Activated CD4-positive, alpha-beta memory T cell treated with anti-CD3 and anti-CD28 coated beads, Interleukin-2, amount 10 ng/mL, durations not matched to agents 7 days and 5 days (primary cell): ENCODE results near the gene CENPM. TPM values are rescaled to one million over a fixed set of nuclear protein-coding genes. Genes with fewer than 3 reads are reported as not detected.
A peak's percentile ranks its signal among the peaks of the same experiment; 100 is the strongest.

Experiments
- CTCF ChIA-PET: fragments of 350-600 bp; sonication (Branson Sonifier 250); formaldehyde crosslinking; loops from one replicate; lab custom pipeline; 2021; ENCODE audit warnings: antibody characterized with exemption, inconsistent platforms; lab: Charles Lee
- POLR2A ChIA-PET: fragments of 350-600 bp; sonication (Branson Sonifier 250); formaldehyde crosslinking; loops from one replicate; lab custom pipeline; 2021; ENCODE audit warnings: antibody characterized with exemption; lab: Charles Lee
- DNase-seq: peaks from one replicate; pipeline ENCODE4 v3.0.0-alpha.2; 2020
- H3K27ac Mint-ChIP-seq: one replicate; pipeline ENCODE4 v1.8.0; 2021; ENCODE audit warnings: mild to moderate bottlenecking, mixed read lengths
- H3K27me3 Mint-ChIP-seq: one replicate; pipeline ENCODE4 v1.8.0; 2021; ENCODE audit warnings: mixed read lengths
- H3K36me3 Mint-ChIP-seq: one replicate; pipeline ENCODE4 v1.8.0; 2021; ENCODE audit warnings: low read depth, mixed read lengths
- H3K4me1 Mint-ChIP-seq: one replicate; pipeline ENCODE4 v1.8.0; 2021; ENCODE audit warnings: mixed read lengths
- H3K4me3 Mint-ChIP-seq: one replicate; pipeline ENCODE4 v1.8.0; 2021; ENCODE audit warnings: mild to moderate bottlenecking, mixed read lengths
- H3K9me3 Mint-ChIP-seq: one replicate; pipeline ENCODE4 v1.8.0; 2021; ENCODE audit warnings: mixed read lengths
- total RNA-seq, 2 experiments: library from RNA; stranded (reverse); gene quantifications; one replicate each; pipeline ENCODE4 v1.2.3, GENCODE V29; 2021

CENPM gene
- total RNA-seq, 2 experiments from 2014 or later = 71.8 to 81.2 TPM

- Mint-ChIP-seq H3K9me3 (no peaks in the 10 kb centered on the region), H3K4me3 (no peak overlapping the region), H3K36me3 (no peaks in the 10 kb centered on the region), H3K27ac (no peak overlapping the region), H3K4me1 (peaks cover 14% of the 10 kb centered on the region), H3K27me3 (peaks cover 28% of the 10 kb centered on the region)
- no peak for DNase-seq
- ChIA-PET CTCF (interaction anchor here (0.7 to 1.2 kb wide), 4 partner anchors 15 to 73 kb away, joined by 3 read pairs; no protein-coding TSS in a partner anchor), POLR2A (interaction anchor here (1.5 to 1.8 kb wide), 3 partner anchors 16 to 23 kb away, joined by 4 to 5 read pairs (median 5); partner anchors contain the start of gene CENPM)
These were observed 23.2 kb downstream of the CENPM start for GRCh38 chr22:41923595-41924276.

GRCh38 chr22:41922940-41923594 lies 23.9 kb downstream of the CENPM start:
- H3K36me3 Mint-ChIP-seq = no peaks in the 10 kb centered on the region
- no peak overlapping the region for H3K4me3 Mint-ChIP-seq
- POLR2A ChIA-PET = interaction anchor here (1.5 to 1.8 kb wide), 3 partner anchors 15 to 23 kb away, joined by 4 to 5 read pairs (median 5); partner anchors contain the start of gene CENPM
- DNase-seq = no peak
- CTCF ChIA-PET = interaction anchor here (0.7 to 1.1 kb wide), 3 partner anchors 14 to 21 kb away, joined by 3 read pairs; no protein-coding TSS in a partner anchor
- H3K27me3 Mint-ChIP-seq = peaks cover 29% of the 10 kb centered on the region
- no peaks in the 10 kb centered on the region for H3K9me3 Mint-ChIP-seq
- H3K4me1 Mint-ChIP-seq = peaks cover 17% of the 10 kb centered on the region
- no peak overlapping the region for H3K27ac Mint-ChIP-seq

- CTCF ChIA-PET = no interaction called here
These were observed 24.6 kb downstream of the CENPM start for GRCh38 chr22:41922328-41922727.

DNA sequence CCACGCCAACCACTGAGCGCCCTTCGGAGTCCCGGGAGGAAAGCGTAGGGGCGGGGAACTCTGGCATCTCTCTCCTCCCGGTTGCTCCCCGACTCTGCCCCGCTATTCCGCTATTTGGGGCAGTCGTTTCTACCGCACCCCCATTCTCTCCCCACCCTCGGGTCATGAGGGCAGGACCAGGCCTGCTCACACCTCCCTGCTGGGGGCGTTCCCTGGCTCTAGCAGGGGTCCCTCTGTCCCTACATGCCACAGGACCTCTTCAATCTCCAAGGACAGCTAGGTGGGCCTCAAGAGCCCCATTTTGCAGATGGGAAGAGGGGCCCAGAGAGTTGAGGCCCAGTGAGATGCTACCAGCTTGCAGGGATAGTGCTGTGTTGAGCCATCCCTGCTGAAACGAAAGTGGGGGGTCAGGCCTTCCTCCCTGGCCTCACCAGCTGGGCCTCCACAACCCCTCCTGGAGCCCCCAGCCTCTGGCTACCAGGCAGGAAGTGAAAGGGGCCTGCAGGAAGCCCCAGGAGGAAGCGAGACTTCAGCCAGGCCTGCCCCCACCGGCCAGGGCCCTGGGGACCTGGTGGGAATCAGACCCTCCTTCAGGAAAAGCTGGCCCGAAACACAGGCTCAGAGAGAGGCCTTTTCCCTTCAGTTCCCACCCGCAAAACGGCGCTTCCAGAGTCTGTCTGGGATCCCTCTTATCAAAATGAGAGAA lies 26.5 kb downstream of the CENPM start:
- CTCF ChIA-PET = no interaction called here

More at GRCh38 chr22:41922328-41922727, 24.6 kb downstream of the CENPM start:
- Mint-ChIP-seq H3K27ac (no peak overlapping the region), H3K4me3 (no peak overlapping the region), H3K36me3 (no peaks in the 10 kb centered on the region), H3K27me3 (peaks cover 26% of the 10 kb centered on the region), H3K9me3 (no peaks in the 10 kb centered on the region), H3K4me1 (peaks cover 19% of the 10 kb centered on the region)
- DNase-seq = no peak
- POLR2A ChIA-PET = interaction anchor here (1.5 to 1.8 kb wide), 2 partner anchors 14 to 18 kb away, joined by 4 to 5 read pairs; no protein-coding TSS in a partner anchor

GRCh38 chr22:41919357-41920224 lies 27.4 kb downstream of the CENPM start:
- POLR2A ChIA-PET = interaction anchor here (0.6 to 1.3 kb wide), 4 partner anchors 9 to 256 kb away, joined by 3 to 4 read pairs (median 4); partner anchors contain the start of gene CENPM
- H3K9me3 Mint-ChIP-seq = no peaks in the 10 kb centered on the region
- CTCF ChIA-PET = interaction anchor here (1.1 kb wide), 1 partner anchor 173 kb away, joined by 4 read pairs; no protein-coding TSS in a partner anchor
- no peak overlapping the region for H3K4me3 Mint-ChIP-seq
- no peaks in the 10 kb centered on the region for H3K36me3 Mint-ChIP-seq
- H3K4me1 Mint-ChIP-seq = peaks cover 16% of the 10 kb centered on the region
- DNase-seq = peak; percentile 44
- H3K27ac Mint-ChIP-seq = no peak overlapping the region
- peaks cover 33% of the 10 kb centered on the region for H3K27me3 Mint-ChIP-seq

More for the DNA sequence above, 26.5 kb downstream of the CENPM start:
- Mint-ChIP-seq H3K36me3 (no peaks in the 10 kb centered on the region), H3K27me3 (peaks cover 34% of the 10 kb centered on the region), H3K27ac (no peak overlapping the region), H3K9me3 (no peaks in the 10 kb centered on the region), H3K4me1 (peaks cover 18% of the 10 kb centered on the region), H3K4me3 (no peak overlapping the region)
- DNase-seq = no peak
- POLR2A ChIA-PET = interaction anchor here (1.0 to 1.1 kb wide), 2 partner anchors 10 to 26 kb away, joined by 3 to 4 read pairs; partner anchors contain the start of gene CENPM

- no peaks in the 10 kb centered on the region for H3K36me3 Mint-ChIP-seq
- peaks cover 36% of the 10 kb centered on the region for H3K27me3 Mint-ChIP-seq
- no peak for DNase-seq
- peaks cover 18% of the 10 kb centered on the region for H3K4me1 Mint-ChIP-seq
- ChIA-PET POLR2A (no interaction called here), CTCF (no interaction called here)
- peak overlapping the region; percentile 17 for H3K4me3 Mint-ChIP-seq
- no peaks in the 10 kb centered on the region for H3K9me3 Mint-ChIP-seq
- no peak overlapping the region for H3K27ac Mint-ChIP-seq
These were observed 28.8 kb downstream of the CENPM start for GRCh38 chr22:41917903-41918791.

- H3K27ac Mint-ChIP-seq = no peak overlapping the region
- H3K9me3 Mint-ChIP-seq = no peaks in the 10 kb centered on the region
- no peak overlapping the region for H3K4me3 Mint-ChIP-seq
- DNase-seq = no peak
- H3K4me1 Mint-ChIP-seq = peaks cover 20% of the 10 kb centered on the region
- POLR2A ChIA-PET = no interaction called here
- H3K36me3 Mint-ChIP-seq = no peaks in the 10 kb centered on the region
- CTCF ChIA-PET = interaction anchor here (1.4 kb wide), 1 partner anchor 8 kb away, joined by 7 read pairs; no protein-coding TSS in a partner anchor
- peaks cover 43% of the 10 kb centered on the region for H3K27me3 Mint-ChIP-seq
These were observed 29.5 kb downstream of the CENPM start for GRCh38 chr22:41917375-41917902.

- ChIA-PET POLR2A (interaction anchor here (1.0 to 1.7 kb wide), 3 partner anchors 9 to 15 kb away, joined by 3 to 8 read pairs (median 6); no protein-coding TSS in a partner anchor), CTCF (interaction anchor here (1.4 kb wide), 1 partner anchor 9 kb away, joined by 7 read pairs; no protein-coding TSS in a partner anchor)
- H3K27me3 Mint-ChIP-seq = peaks cover 49% of the 10 kb centered on the region
- no peak for DNase-seq
- H3K4me3 Mint-ChIP-seq = no peak overlapping the region
- no peak overlapping the region for H3K27ac Mint-ChIP-seq
- no peaks in the 10 kb centered on the region for H3K9me3 Mint-ChIP-seq
- no peaks in the 10 kb centered on the region for H3K36me3 Mint-ChIP-seq
- peaks cover 23% of the 10 kb centered on the region for H3K4me1 Mint-ChIP-seq
These were observed 30.1 kb downstream of the CENPM start for GRCh38 chr22:41916745-41917358.

DNA sequence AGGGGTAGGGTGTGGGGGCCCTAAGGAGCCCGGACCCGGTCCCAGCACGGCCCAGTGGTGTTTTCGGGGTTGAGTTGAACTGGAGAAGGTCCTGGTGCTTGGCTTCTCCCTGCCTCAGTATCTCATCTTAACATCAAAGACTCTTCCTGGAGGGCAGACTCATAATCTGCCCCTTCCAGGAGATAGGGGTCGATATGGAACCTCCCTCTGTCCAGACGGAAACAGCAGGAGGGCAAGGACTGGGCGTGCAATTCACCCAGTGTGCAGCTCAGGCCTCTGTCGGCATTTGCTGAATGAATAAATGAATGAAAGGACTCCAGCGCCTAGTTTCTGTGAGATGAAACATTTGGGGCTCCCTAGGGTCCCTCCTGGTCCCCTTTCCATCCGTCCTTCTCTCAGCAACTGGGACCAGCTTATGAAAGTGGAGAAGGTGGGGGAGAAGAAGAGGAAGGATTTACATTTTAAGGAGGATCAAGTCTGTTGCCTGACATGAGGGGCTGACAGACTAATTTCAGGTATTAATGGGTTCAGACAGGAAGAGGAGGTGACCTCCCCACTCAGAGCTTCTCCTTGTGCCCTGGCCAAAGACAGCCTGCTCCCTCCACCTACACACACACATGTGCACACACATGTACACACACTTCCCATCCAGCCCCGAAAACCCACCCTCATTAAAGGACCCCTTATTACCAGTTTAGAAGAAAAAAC lies 31.0 kb downstream of the CENPM start:
- POLR2A ChIA-PET = interaction anchor here (0.9 to 1.7 kb wide), 5 partner anchors 8 to 164 kb away, joined by 3 to 8 read pairs (median 4); partner anchors contain the start of gene SMDT1
- peaks cover 28% of the 10 kb centered on the region for H3K4me1 Mint-ChIP-seq
- H3K27me3 Mint-ChIP-seq = peaks cover 56% of the 10 kb centered on the region
- no peak overlapping the region for H3K27ac Mint-ChIP-seq
- DNase-seq = no peak
- CTCF ChIA-PET = interaction anchor here (0.6 to 1.4 kb wide), 2 partner anchors 10 to 281 kb away, joined by 4 to 7 read pairs; no protein-coding TSS in a partner anchor
- H3K36me3 Mint-ChIP-seq = no peaks in the 10 kb centered on the region
- H3K4me3 Mint-ChIP-seq = no peak overlapping the region
- H3K9me3 Mint-ChIP-seq = no peaks in the 10 kb centered on the region
